ENCODE results near the gene MRPS34.
"Not testable (repeated sequence)": the region's sequence is repeated elsewhere in the genome, so short reads cannot be mapped to it uniquely, and the experiment has no call there.

MRPS34 gene

GRCh38 chr16:1772908-1773702 is at the start of gene MRPS34:
Gene MRPS34 (minus strand): TSS chr16:1773134. CDS start chr16:1773119, 15 bp downstream.
- DNase-seq: peak; percentile 74 to 88

- DNase-seq: no peak
These were observed 49.1 kb upstream of the MRPS34 start for GRCh38 chr16:1821861-1822611.

DNA sequence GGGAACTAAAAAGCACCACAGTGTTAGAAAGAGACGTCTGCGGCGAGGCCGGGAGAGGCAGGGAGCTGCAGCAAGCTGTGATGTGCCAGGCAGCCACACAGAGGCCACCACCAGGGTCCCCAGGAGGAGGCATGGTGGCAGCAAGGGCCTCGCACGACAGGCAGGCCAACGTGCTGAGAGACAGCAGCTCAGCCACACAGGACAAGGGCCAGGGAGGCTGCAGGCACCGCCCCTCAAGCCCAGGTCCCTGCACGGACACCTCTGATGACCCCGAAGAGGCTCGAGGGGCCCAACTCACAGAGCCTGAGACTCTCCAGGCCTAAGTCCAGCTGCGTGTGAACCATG is 48.0 kb upstream of the MRPS34 start:
- DNase-seq: no peak

DNA sequence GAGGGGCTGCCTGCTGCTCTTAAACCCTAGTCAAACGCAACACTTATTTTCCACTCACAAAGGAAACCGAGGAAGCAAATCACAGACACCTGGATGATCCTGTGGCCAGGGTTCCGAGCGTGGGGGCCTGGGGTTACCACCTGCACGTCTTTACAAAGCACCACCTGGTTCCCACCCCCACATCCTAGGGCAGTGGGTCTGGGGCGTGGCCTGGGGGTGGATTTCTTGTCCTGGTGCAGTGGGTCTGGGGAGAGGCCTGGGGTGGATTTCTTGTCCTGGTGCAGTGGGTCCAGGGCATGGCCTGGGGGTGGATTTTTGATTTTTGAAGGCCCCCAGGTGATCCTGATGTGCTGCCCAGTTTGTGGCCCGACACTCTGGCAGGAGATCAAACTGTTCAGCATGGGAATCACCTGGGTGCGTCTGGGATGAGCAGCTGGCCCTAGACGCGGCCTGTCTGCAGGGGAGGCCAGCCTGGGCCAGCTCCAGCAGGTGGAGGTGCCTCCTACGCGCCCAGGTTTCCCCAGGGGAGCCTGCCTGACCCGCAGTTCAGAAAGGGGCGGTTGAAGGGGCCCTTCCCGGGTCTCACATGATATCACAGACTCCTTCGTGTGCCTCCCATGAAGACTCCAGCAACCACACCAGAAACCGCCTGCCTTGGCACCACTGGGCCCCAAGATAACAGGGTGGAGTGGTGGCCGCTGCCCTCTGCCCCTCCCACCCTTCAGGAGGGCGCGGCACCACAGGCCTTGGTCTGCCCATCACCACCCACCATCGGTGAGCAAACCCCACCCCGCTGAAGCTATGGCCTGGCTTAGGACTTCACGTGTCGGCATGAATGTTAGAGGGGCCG is 47.4 kb upstream of the MRPS34 start:
- DNase-seq: no peak

DNA sequence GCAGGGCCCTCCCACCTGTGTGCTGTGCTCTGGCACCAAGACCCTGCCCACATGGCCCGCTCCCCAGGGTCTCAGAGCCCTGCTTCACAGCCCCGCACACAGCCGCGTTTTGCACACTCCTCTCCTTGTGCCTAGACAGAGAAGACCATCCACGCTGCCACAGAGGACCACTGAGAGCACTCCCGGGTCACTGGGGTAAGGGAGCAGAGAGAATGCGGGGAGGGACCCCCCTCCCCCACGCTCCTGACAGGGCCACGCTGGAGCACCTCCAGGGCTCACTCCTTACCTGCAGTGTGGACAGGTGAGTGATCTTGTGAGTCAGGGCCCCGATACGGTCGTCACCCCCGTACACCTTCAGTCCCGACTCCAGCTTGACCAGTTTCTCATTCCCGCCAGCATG is 46.7 kb upstream of the MRPS34 start:
- DNase-seq: no peak

DNA sequence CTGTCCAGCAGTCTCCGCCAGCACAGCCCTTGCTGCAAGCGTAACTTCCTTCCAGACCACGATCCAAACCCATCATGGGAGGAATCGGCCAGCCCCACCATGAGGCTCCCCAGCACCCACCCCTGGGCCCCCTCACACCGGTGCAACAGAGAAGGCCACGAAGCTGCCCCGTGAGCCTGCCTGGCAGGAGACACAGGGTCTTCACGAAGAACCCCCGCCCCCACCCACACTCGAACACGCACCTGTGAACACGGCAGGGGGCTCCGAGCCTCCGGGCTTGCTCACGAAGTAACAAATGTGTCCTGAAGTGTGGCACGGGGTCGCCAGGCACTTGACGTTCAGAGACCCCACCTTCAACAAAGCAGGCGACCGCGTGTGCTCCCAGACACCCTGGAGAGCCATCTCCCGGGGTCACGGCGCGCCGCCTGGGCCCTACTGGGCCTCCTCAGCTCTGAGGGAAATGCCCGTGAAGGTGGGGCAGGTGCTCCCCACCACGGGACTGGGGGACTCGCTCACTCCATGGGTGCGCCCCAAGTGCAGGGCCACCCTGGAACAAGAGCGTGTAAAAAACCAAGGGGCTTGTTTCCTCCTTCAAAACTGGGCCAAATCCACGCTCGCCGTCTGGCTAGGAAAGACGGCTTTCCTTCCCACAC is 46.1 kb upstream of the MRPS34 start:
- DNase-seq: no peak

DNA sequence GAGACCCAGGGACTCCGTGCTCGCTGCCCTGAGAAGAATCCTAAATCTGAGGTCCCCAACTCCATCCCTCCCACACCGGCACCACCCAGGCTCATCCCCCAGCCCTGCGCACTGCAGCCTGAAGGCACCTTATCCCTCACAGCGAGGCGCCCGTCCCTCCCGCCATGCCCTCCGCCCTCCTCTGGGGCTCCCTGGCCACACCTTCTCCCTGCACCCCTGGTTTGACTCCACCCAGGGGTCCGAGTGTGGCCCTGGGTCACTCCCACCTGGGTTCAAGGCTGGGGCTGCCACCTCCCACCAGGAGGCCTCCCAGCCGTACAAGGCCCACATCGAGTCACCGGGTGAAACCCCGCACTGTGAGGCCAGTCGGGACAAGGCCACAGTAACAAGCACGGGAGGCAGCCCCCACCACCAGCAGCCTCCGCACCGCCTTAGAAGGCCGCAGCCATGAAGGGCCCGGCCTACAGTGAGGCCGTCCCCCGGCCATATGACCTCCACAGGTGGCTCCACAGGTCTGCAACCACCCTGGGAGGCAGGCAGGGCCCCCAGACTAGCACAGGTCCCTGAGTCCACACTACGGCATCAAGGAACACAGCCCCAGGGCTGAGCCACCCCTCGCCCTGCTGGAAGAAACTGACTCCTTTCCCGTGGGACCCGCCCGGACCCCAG is 45.4 kb upstream of the MRPS34 start:
- no peak for DNase-seq

DNA sequence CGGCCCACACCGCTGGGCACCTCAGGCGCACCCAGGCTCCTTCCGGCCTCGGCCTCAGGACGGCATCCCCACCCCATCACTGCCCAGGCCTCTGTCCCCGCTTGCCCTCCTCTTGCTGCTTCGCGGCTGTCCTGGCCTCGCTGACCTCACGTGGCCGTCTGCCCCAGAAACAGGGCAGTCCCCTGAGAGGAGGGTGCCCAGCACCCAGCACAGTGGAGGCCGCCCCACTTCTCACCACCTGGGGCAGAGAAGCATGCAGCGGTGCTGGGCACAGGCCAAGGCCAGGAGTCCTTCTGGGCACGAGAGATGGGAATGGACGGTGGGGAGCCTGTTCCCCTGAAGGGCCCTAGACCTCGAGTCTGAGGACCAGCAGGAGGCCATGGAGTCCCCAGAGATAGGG is 44.8 kb upstream of the MRPS34 start:
- no peak for DNase-seq

- DNase-seq: no peak
These were observed 44.3 kb upstream of the MRPS34 start for GRCh38 chr16:1817276-1817589.

DNA sequence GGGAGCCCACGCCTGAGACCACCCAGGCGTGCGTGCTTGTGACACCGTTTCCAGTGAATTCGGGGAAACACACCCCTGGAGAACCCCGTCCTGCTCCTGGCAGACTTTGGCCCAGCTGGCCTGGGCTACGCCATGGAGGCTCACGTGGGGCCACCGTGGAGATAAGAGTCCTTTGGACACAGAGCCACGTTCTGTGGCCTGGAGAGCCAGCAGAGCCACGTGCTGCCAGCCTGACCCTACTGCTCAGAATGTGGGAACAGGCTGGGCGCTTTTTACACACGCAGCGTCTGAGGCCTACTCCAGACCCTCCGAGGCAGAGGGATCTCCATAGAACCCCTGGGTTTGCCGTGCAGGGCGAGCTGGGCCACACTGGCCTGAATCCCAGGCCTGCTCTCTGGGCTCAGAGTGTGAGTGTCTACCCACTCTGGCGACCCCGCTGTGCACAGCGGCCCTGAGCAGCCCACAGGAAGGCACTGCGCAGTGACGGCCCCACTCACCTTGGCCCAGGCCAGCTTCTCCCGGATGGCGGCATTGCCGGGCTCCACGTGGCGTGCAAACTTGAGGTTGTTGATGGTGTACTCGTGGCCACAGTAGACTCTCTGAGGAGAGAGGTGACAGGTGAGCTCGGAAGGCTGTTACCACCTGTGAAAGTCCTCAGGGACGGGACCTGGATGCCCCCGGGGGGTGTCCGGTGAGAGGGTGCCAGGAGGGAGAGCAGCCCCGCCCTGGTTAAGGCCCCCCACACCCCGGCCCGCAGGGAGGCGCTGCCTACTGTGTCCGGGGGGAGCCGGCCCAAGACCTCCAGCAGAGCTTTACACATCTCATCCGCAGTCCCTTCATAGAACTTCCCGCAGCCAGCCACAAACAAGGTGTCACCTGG is 43.7 kb upstream of the MRPS34 start:
- DNase-seq: no peak

DNA sequence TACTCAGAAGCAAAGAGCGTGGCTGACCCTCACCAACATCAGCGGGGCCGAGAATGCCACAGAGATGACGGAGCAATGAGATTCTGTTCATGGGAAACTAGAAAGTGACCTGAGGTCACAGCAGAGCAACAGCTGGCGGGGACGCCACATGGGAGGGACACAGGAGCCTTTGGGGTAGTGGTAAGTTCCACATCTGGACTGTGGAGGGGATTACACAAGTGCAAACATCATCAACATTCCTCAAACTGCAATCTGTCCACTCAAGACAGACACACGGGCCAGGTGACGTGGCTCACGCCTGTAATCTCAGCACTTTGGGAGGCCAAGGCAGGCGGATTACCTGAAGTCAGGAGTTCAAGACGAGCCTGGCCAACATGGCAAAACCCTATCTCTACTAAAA is 42.5 kb upstream of the MRPS34 start:
- no peak for DNase-seq

DNA sequence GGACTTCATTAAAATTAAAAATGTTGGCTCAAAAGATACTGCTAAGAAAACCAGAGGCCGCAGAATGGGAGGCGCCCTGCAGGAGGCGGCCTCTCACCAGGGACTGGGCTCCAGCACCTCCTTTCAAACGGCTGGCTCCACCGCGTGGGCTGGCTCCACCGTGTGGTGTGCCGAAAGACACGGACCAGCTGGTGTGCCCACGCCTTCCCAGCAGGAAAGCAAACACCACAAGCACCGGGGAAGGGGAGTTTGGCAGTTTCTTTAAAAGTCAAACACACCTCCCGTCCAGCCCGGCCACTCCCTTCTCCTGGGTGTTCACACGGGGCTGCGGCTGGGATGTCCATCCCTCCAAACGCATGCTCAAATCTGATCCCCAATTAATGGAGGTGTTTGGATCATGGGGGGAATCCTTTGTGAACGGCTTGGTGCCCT is 39.8 kb upstream of the MRPS34 start:
- DNase-seq: peak; percentile 51 to 64

DNA sequence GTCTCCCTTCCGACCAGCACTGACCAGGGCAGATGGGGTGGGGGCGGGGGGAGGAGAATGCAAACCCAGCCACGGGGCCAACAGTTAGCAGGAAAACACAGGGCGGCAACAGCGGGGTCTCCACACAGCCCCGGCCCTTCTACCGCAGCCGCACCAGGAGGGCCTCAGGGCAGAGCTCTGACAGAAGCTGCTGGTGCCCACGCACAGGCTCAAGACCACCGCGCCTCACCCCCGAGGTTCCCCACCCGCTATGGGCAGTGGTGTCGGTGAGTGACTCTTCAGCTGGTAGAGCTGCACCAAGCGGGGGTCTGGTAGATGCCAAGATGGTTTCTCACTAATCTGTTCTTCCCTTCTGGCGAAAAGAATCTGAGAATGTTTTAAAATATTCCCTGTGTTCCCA is 37.6 kb upstream of the MRPS34 start:
- no peak for DNase-seq

- no peak for DNase-seq
These were observed 37.2 kb upstream of the MRPS34 start for GRCh38 chr16:1810106-1810505.

DNA sequence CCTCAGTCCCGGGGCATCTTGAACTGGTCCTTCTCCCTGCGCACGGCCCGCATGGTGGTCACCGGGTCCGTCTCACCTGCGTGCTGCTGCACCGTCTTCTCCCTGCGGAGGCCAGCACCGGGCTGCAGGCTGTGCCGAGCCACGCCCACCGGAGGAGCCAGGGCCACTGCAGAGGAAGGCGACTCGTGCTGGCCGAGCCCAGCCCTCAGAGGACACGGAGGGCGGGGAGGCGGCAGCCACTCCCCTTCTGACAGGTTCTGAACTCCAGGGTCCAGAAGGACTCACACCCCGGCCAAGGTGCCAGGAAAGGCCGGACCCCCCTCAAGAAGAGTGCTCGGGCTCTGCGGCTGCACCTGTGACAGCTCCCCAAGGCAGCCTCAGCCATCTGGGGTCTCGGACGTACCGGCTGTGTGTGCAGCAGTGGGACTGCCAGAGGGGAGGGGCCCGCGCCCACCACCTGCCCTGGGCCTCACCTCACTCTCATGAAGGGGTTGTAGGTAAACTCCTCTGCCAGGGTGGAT is 36.4 kb upstream of the MRPS34 start:
- no peak for DNase-seq

- no peak for DNase-seq
These were observed 35.8 kb upstream of the MRPS34 start for GRCh38 chr16:1808691-1809090.

- DNase-seq: no peak
These were observed 34.7 kb upstream of the MRPS34 start for GRCh38 chr16:1807626-1808025.

DNA sequence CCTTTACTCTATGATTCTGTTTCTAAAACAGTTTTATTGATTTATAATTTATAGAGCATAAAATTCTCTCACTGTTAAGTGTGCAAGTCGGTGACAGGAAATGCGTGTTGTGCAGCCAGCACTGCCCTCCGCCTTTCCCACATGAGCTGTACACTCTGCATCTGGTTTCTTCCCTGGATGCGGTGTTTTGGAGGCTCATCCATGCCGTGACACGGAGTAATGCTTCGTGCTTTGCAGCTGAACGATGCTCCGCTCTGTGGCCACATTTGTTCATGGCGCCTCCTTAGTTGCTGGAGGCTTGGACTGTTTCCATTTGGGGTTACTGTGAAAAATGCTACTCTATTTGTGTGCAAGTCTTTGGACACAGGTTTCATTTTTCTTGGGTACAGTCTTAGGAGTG is 27.8 kb upstream of the MRPS34 start:
- DNase-seq: no peak

DNA sequence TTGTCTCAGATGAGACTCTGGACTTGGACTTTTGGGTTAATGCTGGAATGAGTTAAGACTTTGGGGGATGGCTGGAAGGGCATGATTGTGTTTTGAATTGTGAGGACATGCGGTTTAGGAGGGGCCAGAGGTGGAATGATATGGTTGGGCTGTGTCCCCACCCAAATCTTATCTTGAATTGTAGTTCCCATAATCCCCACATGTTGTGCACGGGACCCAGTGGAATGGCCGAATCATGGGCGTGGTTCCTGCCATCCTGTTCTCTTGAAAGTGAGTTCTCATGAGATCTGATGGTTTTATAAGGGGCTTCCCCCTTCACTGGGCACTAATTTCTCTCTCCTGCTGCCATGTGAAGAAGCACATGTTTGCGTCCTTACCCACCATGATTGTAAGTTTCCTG is 26.3 kb upstream of the MRPS34 start:
- DNase-seq: not testable (repeated sequence)

- no peak for DNase-seq
These were observed 22.2 kb upstream of the MRPS34 start for GRCh38 chr16:1794908-1795666.

All from inflammatory macrophage treated with lipopolysaccharide for 1 hour (primary cell).